ENCODE results near the gene HSPA8.

The HSPA8 gene

GRCh38 chr11:123046473-123047259 lies 15.3 kb downstream of the HSPA8 start:
- DNase-seq = no peak

- DNase-seq = no peak
Measured at GRCh38 chr11:123045101-123045500, 16.8 kb downstream of the HSPA8 start.

- no peak for DNase-seq
Measured at GRCh38 chr11:123041185-123041584, 20.8 kb downstream of the HSPA8 start.

- no peak for DNase-seq
Measured at GRCh38 chr11:123040111-123040432, 21.9 kb downstream of the HSPA8 start.

DNA sequence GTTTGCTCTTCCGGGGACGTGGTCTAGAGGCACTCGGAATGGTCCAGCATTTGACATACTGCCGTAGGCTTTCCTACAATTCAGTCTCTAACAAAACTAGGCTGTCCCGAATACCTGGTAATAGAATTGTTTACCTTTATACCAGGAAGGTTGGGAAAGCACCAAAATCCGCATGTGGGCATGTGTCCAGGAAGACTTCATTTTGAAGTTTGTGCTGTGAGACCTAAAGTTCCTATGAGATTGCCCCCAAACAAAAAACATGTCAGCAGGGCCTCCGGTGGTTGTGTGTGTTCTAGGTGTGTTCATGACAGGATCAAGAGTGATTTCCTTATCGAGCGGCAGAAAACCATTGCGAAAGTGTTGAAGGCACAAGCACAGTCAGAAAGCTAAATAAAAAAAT lies 26.1 kb downstream of the HSPA8 start:
- no peak for DNase-seq

GRCh38 chr11:123034597-123034996 lies 27.3 kb downstream of the HSPA8 start:
- DNase-seq = no peak

GRCh38 chr11:123033895-123034294 lies 28.0 kb downstream of the HSPA8 start:
- DNase-seq = no peak

DNA sequence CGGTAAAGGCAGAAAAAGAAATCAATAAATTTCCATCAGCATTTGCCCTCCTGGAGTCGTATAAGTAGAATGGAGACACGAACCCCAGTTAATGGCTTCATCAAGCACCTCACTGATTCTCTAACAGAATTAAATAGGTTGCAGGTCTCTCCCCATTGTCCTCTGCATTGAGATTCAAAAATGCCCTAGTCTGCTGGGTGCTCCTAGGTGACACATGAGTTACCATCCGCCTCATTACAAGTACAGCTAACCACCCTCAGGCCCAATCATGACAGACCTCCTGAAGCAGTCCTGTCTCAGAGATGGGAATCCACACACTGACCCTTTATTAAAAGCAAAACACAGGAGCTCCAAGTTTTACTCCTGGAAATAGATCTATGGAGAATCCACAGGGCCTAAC lies 31.4 kb downstream of the HSPA8 start:
- no peak for DNase-seq

- DNase-seq = peak; percentile 51
Measured at GRCh38 chr11:123020968-123021367, 41.0 kb downstream of the HSPA8 start.

DNA sequence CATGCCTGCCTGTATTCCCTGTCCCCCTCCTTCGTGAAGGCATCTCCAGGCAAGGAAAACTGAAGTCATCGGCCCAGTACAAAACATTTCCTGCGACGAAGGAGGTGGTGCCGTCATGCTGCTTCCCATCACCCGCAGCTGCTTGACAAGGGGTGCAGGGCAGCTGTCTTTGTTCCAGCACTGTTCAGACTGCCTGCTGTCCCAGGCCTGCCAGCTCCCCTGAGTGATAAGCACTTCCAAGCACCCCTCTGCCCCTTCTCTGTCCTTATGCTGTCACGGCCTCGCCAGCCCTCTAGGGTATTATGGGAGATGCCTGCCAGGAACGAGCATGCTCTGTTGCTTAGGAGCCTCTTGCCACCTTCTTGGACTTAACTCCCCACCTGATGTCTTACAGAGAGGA lies 43.2 kb downstream of the HSPA8 start:
- DNase-seq = no peak

DNA sequence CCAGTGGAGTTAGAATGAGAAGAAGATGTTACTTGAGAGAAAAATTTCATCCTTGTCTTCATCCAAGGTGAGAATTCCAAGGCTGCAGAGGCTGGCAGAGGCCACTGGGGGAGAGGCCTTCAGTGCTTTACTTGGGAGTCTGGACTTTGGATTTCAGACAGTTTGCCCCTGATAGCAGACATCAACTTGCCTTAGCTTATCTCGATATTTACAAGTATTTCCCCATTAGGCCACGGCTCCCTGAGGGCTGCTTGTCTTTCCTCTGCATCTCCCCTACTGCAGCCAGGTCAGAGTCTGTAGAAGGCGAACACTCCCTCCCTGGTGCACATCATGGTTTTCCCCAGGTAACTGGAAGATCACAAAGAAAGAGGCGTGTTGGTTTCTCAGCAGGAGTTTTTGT lies 50.4 kb downstream of the HSPA8 start:
- DNase-seq = no peak

Data from activated CD4-positive, alpha-beta T cell treated with anti-CD3 and anti-CD28 coated beads for 48 hours (primary cell).